Ureter (tissue), 1 donor: ENCODE measurements around the gene CHCHD4. TPM values are rescaled to one million over a fixed set of nuclear protein-coding genes. Genes with fewer than 3 reads are reported as not detected.
"Not testable (repeated sequence)": the region's sequence is repeated elsewhere in the genome, so short reads cannot be mapped to it uniquely, and the experiment has no call there.

ENCODE experiments used
- DNase-seq: peaks from one replicate; pipeline ENCODE4 v3.0.0-alpha.2; 2020; ENCODE audit warnings: low spot score
- total RNA-seq: library from RNA; stranded (reverse); gene quantifications from one replicate; pipeline ENCODE4 v1.2.4, GENCODE V29; 2023
- donor health status: DM: yes; HTN: yes; CAD: no.

Gene CHCHD4
- total RNA-seq, 1 donor from 2014 or later = 11.2 TPM

- no peak for DNase-seq
These were observed 4.4 kb downstream of the CHCHD4 start for GRCh38 chr3:14120111-14120920.

GRCh38 chr3:14119651-14120050, 5.0 kb downstream of the CHCHD4 start:
- no peak for DNase-seq

DNA sequence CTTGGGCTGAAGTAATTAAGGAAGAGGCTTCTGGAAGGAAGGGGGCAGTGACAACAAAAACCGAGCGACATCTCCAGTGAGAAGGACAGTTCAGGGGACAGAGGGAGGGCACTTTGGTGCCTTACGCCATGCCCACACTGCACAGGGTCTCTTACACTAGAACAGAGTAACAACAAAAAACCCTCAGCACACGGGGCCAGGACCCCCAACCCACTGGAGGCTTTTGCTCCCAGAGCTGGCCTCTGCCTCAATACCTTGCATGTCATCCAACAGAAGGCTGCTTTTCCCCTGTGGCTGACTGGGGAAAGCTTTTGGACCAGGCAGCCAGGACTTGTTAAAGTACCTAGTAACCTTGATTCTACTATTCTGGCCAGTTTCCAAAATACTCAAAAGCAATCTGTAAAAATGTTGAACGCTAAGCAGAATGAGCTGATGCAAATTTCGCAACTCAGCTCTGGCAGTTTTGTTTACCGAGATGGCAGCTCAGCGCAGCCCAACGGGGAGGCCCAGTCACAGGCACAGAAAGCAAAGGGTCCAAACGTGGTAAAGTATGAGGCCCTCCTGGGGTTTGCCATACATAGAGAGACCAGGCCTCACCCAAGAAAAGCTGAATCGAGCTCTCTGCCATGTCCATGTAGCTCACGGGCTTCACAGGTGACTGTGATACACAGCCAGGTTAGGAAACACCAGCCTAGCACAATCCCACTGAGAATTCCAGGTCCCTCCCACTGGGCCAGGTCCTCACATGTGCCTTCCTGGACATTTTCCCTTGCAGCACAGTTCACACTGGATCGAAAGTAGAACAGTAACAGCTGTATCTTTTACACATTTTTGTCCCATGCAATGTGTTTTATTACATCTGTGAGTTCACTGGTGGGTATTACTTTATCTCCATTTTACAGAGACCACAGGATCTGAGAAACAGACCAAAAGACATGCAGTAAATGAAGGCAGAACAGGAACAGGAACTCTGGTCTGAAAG, 6.0 kb downstream of the CHCHD4 start:
- DNase-seq = no peak

GRCh38 chr3:14117468-14118399, 6.9 kb downstream of the CHCHD4 start:
- no peak for DNase-seq

DNA sequence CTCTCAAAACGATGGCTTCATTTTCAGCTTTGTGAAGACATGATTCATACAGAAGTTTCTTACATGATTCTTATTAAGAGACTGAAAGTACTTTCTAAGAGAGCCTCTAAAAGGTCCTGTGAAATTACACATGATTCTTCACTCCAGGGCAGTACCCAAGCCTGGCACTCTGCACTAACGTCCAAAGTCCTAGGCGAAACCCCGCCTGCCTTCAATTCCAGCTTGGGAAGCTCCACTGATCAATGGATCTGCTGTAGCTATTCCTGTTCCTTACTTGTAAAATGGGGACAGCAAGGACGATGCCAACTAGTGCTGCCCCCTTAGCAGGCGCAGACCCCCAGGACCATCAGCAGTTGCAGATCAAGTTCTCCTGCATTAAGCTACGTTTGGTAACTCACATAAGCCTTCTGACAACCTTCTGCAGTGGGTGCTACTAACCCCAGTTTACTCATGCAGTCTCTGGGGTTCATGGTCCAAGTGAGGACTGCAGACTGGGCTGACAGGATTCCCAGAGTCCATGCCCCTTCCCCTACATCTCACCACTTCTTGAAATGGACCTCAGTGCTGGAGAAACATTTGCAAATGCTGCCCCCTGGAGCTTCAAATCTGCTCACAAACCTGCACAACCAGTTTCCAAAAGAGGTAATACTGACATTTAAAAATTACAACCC, 10.6 kb downstream of the CHCHD4 start:
- DNase-seq = no peak

DNA sequence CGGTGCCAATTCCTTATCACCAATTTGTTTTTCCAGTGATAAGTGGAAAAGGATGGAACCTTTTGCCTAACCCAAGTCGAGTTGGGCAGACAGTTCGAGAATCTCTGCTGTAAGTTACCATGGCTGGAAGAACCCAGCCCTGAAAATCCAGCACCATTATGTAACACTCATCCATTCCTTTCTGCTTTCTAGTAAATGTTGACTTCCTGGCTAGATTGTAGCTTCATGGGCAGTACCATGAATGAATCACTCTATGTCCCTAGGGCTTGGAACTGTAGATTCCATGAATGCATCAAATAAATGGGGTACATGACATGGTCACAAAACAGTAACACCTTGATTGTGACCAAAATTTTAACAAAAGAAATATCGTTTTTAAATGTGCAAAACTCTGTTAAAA, 14.0 kb downstream of the CHCHD4 start:
- no peak for DNase-seq

GRCh38 chr3:14109821-14110220, 14.8 kb downstream of the CHCHD4 start:
- not testable (repeated sequence) for DNase-seq

- no peak for DNase-seq
These were observed 26.9 kb downstream of the CHCHD4 start for GRCh38 chr3:14097616-14098391.

DNA sequence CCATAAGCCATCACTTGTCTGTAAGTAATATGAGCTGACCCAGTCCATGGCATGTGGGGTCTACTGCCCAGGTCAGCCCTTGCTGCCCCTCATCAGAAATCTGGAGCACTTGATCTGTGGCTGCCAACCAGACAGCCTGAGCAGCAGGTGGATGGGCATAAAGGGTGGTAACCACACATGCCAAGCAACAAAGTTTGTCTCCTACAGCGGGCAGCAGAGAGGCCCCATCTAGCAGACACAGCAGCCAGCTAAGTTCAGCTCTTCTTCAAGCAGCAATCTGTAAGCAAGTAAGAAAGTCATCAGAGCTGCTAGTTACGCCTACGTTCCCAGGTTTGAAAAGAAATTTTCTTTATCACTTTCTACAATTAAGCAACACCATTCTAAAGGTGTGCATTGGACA, 27.9 kb downstream of the CHCHD4 start:
- DNase-seq = no peak

DNA sequence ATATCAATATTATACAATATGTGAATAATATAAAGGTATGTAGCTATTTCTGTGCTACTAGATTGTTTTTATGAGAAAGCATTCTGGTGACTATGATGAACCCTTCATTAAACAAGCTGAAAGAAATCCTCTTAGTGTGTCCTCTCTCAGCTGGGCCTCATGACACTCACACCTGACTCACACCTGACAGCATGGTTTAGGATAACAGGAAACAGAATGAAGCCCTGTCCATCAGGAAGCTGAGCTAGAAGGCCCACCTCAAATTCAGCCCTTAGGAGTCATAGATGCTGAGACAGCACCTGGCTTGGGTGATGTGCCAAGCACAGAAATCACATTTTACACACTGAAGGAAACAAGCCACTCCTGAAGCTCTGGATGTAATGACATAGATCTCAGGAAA, 30.8 kb downstream of the CHCHD4 start:
- no peak for DNase-seq

DNA sequence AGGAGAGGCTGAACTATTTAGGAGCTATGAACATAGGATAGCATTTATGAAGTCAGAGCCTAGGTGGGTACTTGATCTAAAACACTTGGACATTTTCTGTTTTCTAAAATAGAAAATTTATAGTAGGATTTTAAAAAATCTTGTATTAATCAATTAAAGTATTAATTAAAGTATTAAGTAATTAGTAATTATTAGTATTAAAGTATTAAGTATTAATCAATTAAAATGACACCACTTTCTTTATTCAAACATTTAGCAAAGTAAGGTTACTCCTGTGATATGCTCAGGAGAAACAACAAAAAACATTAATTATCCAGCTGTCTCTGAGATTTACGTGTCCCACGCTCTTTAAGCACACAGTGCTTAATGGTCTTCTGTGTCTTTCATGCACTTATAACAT, 32.2 kb downstream of the CHCHD4 start:
- DNase-seq = no peak

DNA sequence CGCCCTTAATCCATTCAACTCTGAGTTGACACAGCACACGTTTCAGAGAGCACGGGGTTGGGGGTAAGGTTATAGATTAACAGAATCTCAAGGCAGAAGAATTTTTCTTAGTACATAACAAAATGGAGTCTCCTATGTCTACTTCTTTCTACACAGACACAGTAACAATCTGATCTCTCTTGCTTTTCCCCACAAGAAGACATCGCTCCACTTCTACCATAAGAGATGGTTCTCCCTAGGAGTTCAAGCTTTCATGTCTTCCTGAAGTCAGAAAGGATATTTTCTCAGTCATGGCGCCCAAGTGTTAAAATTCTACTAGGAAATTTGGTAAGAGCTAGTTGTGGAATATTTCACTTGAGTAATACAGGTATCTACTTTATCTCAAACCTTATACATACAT, 32.7 kb downstream of the CHCHD4 start:
- DNase-seq = not testable (repeated sequence)

DNA sequence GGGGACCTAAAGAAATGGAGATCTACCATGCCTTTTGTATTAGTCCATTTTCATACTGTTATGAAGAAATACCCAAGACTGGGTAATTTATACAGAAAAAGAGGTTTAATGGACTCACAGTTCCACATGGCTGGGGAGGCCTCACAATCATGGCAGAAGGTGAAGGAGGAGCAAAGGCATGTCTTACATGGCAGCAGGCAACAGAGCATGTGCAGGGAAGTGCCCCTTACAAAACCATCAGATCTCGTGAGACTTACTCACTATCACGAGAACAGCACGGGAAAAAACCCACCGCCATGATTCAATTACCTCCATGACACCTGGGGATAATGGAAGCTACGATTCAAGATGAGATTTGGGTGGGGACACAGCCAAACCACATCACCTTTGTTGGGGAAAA, 37.2 kb downstream of the CHCHD4 start:
- not testable (repeated sequence) for DNase-seq

- no peak for DNase-seq
These were observed 42.5 kb downstream of the CHCHD4 start for GRCh38 chr3:14082108-14082657.

DNA sequence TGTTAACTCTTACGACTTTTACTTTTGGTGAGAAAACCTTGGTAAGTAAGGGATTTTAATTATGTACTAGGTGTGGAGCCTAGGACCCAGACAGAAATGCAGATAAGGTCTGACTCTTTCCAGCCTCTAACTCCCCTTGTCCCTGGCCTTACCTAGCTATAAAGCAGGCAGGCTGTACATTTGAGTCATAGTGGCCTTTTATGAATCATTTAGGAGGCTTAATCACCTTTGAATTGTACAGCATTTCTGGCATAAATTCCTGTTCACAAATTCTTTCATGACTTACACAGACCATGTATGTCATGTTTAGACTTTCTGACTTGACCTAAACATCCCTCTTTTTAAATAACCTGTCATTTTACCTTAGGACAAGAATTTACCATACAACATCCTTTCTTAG, 47.4 kb downstream of the CHCHD4 start:
- no peak for DNase-seq

DNA sequence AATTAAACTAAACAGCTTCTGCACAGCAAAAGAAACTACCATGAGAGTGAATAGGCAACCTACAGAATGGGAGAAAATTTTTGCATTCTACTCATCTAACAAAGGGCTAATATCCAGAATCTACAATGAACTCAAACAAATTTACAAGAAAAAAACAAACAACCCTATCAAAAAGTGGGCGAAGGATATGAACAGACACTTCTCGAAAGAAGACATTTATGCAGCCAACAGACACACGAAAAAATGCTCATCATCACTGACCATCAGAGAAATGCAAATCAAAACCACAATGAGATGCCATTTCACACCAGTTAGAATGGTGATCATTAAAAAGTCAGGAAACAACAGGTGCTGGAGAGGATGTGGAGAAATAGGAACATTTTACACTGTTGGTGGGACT, 49.4 kb downstream of the CHCHD4 start:
- not testable (repeated sequence) for DNase-seq

DNA sequence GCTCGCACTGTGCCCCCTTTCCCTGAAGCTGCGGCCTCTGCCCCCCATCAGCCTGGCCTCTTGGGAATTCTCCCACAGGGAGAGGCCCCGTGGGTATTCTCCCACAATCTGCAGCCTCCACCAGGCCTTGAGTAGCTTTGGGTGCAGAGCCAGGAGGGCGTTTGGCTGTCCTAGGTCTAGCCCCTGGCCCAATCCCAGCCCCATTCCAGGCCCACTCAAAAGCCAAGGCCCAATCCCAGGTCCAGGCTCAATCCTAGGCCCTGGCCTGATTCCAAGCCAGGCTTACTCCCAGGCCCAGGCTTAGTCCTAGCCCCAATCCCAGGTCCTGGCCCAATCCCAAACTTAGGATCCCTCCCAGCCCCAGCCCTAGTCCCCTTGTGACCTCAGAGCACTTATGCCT, 59.8 kb downstream of the CHCHD4 start:
- no peak for DNase-seq

GRCh38 chr3:14063152-14063551, 61.5 kb downstream of the CHCHD4 start:
- DNase-seq = no peak
